Sciatic nerve (tissue), 2 donors: ENCODE results near the gene SLC22A14. TPM values are rescaled to one million over a fixed set of nuclear protein-coding genes. Genes with fewer than 3 reads are reported as not detected.

Source experiments
- ATAC-seq: fragments of 200-7000 bp; cut with Tn5 transposase; one replicate; pipeline ENCODE4 v1.9.1; 2020; ENCODE audit warnings: mild to moderate bottlenecking, moderate library complexity
- DNase-seq: peaks from one replicate; pipeline ENCODE4 v3.0.0-alpha.2; 2020; ENCODE audit warnings: low spot score
- intact Hi-C: fragments of 100-400 bp; cut with DNase I; formaldehyde crosslinking; loops from one replicate; pipeline ENCODE4 v1.14.2; 2022
- total RNA-seq: library from RNA; stranded (reverse); fragmentation: NEBNext Ultra II Directional; extraction: Animal tissue kit (Norgen Biotek cat#: 25700); gene quantifications from one replicate; pipeline ENCODE4 v1.2.1, GENCODE V29; 2021
- donor health status: DM: no; HTN: no; CAD: no.
- donor health status: DM: no; HTN: no; CAD: no.

Gene SLC22A14
- total RNA-seq, 1 donor from 2014 or later = 0.13 TPM

DNA sequence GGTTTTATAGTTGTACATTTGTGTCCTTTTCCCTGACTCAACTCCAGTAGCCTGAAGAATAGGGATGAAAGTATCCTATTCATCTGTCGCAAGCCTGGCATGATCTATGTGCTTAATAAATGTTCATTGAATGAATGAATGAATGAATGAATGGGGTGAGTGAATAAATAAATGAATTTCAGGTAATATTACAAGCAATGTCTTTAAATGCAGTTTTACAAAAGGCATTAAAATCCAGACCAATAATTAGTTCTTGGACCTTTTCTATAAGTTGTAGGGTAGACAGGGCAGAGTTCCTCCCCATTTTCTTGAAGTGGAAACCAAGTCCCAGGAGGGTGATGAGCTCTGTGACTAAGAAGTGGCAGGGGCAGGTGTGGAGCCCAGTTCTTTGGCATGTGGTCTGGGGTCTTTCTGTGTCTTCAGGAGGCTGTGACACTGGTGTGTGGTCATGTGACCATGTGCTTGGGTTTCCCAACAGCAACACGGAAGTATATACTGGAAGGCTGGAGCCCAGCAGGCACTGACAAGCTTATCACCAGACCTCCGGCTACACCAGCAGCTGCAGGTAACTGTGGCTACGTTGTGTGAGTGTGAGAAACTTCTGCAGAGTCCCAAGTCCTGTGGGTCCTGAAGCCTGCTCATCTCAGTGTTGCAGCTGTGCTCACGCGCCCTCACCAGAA, 82.8 kb downstream of the SLC22A14 start:
- DNase-seq = no peak
- intact Hi-C loops = no loop called here
- ATAC-seq = no peak

DNA sequence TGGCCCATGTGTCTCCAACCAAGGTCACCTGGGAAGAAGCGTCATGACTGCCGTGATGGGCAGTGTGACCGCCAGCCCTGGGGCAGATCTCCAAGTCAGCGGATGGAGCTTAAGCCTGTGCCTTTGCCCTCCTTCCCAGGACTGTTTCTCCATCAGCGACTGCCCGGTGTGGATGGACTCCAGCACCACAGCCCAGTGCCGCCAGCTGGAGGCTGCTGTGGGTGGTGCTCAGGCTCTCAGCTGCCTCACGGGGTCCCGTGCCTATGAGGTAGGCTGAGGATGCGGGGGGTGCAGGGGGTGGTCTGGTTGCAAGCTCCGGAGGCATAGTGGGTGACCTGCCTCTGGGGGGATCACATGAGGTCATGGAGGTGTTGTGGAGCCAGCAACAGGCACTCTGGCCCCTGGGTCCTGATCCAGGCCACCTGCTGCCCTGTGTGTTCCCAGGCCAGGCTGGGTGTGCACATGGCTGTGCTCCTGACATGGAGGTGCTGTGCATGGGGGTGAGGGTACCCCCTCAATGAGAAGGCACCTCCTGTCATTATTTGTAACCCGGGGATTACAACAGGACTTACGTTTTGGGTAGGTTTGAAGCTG, 83.5 kb downstream of the SLC22A14 start:
- intact Hi-C loops = no loop called here
- ATAC-seq = peak; percentile 44
- no peak for DNase-seq

DNA sequence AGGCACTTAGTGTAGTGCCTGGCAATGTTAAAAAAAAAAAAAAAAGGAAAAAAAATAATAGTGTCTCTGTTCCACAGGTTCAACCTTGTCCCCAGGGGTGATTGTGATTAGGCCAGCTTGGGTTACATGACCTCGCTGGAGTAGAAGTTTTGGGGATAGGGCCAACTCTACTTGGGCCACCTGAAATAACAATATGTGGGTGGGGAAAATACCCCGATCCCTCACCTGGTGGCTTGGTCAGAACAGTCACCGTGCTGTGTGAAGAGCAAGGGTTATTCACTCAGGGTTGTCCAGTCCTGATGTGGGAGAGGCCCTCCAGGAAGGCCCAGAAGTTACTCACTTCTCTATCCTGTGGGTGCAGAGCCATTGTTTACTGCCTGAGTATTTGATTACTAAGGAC, 84.0 kb downstream of the SLC22A14 start:
- no peak for DNase-seq
- peak; percentile 68 for ATAC-seq
- intact Hi-C loops = no loop called here

DNA sequence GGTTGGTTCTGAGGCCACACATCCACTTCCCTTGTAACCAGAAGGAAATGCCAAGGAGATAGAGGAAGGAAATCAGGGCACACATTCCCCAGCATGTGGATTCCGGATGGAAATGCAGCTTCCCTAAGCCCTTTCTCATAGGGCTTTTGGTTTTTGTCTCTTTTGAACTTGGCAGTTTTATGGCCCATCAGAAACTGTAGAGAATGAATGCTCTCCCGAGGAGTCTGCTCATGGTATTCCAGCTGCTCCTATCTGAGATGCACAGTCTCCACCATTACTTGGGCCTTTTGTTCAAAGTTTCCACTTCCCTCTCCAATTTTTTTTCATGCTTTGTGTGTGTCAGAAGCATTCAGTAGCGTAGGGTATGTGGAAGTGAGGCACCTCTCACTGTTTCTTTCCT, 85.7 kb downstream of the SLC22A14 start:
- intact Hi-C loops = no loop called here

More for the DNA sequence above, 85.7 kb downstream of the SLC22A14 start:
- DNase-seq (no peak), ATAC-seq (no peak)

Other genes starting within 250 kb of the SLC22A14 start
- 4.8 TPM for gene DLEC1, start 243.1 kb upstream of the SLC22A14 start, total RNA-seq
- 67.6 TPM for gene ACAA1, start 145.2 kb upstream of the SLC22A14 start, total RNA-seq
- 25.0 TPM for gene MYD88, start 143.6 kb upstream of the SLC22A14 start, total RNA-seq
- gene OXSR1, start 116.8 kb upstream of the SLC22A14 start, total RNA-seq = 42.6 TPM
- gene SLC22A13, start 16.5 kb upstream of the SLC22A14 start, total RNA-seq = 0.98 TPM
- 5.3 TPM for gene XYLB, start 64.5 kb downstream of the SLC22A14 start, total RNA-seq
- gene ACVR2B, start 171.6 kb downstream of the SLC22A14 start, total RNA-seq = 13.1 TPM
- gene EXOG, start 214.0 kb downstream of the SLC22A14 start, total RNA-seq = 16.7 TPM